ENCODE results near the gene DPP4.

GRCh38 chr2:162038725-162039124 is 35.3 kb downstream of the DPP4 start:
- TF ChIP-seq CTCF (conservative IDR thresholded peaks at IDR 0.05; ENCODE audit: low read depth, low read length) (no peak), EZH2 (IDR thresholded peaks at IDR 0.05; ENCODE audit: borderline replicate concordance, low read depth, low read length, poor library complexity, severe bottlenecking) (no peak)

All from A673 (cell line).